Activated naive CD4-positive, alpha-beta T cell treated with anti-CD3 and anti-CD28 coated beads, Interleukin-2, amount 10 ng/mL, durations not matched to agents 7 days and 5 days (primary cell): ENCODE results near the gene WNK2.

ENCODE experiments used
- CTCF ChIA-PET: fragments of 350-600 bp; sonication (Branson Sonifier 250); formaldehyde crosslinking; loops from one replicate; lab custom pipeline; 2021; ENCODE audit warnings: antibody characterized with exemption; lab: Charles Lee
- DNase-seq: peaks from one replicate; pipeline ENCODE4 v3.0.0-alpha.2; 2020
- H3K27ac Mint-ChIP-seq: one replicate; pipeline ENCODE4 v1.8.0; 2021; ENCODE audit warnings: mild to moderate bottlenecking, moderate library complexity, mixed read lengths
- H3K27me3 Mint-ChIP-seq: one replicate; pipeline ENCODE4 v1.8.0; 2021; ENCODE audit warnings: mild to moderate bottlenecking, mixed read lengths
- H3K36me3 Mint-ChIP-seq: one replicate; pipeline ENCODE4 v1.8.0; 2021; ENCODE audit warnings: mixed read lengths
- H3K4me1 Mint-ChIP-seq: one replicate; pipeline ENCODE4 v1.8.0; 2021; ENCODE audit warnings: mixed read lengths
- H3K4me3 Mint-ChIP-seq: one replicate; pipeline ENCODE4 v1.8.0; 2021; ENCODE audit warnings: mild to moderate bottlenecking, moderate library complexity, mixed read lengths
- H3K9me3 Mint-ChIP-seq: one replicate; pipeline ENCODE4 v1.8.0; 2021; ENCODE audit warnings: mixed read lengths

WNK2 gene

GRCh38 chr9:93287189-93287552, 103.2 kb downstream of the WNK2 start:
- Mint-ChIP-seq H3K4me3 (no peak overlapping the region), H3K36me3 (no peaks in the 10 kb centered on the region)
- CTCF ChIA-PET = interaction anchor here (0.7 kb wide), 1 partner anchor 61 kb away, joined by 3 read pairs; no protein-coding TSS in a partner anchor

GRCh38 chr9:93287593-93287992, 103.7 kb downstream of the WNK2 start:
- Mint-ChIP-seq H3K4me1 (no peaks in the 10 kb centered on the region), H3K4me3 (no peak overlapping the region), H3K9me3 (no peaks in the 10 kb centered on the region), H3K36me3 (no peaks in the 10 kb centered on the region), H3K27ac (no peak overlapping the region), H3K27me3 (peaks cover 17% of the 10 kb centered on the region)
- DNase-seq = no peak
- CTCF ChIA-PET = no interaction called here

More at GRCh38 chr9:93287189-93287552, 103.2 kb downstream of the WNK2 start:
- H3K27me3 Mint-ChIP-seq = peaks cover 18% of the 10 kb centered on the region
- no peak for DNase-seq
- H3K9me3 Mint-ChIP-seq = no peaks in the 10 kb centered on the region
- H3K4me1 Mint-ChIP-seq = no peaks in the 10 kb centered on the region
- H3K27ac Mint-ChIP-seq = no peak overlapping the region

GRCh38 chr9:93288341-93288740, 104.4 kb downstream of the WNK2 start:
- no peaks in the 10 kb centered on the region for H3K4me1 Mint-ChIP-seq
- no peak for DNase-seq
- peaks cover 17% of the 10 kb centered on the region for H3K27me3 Mint-ChIP-seq
- no peak overlapping the region for H3K27ac Mint-ChIP-seq
- no peaks in the 10 kb centered on the region for H3K36me3 Mint-ChIP-seq
- no peaks in the 10 kb centered on the region for H3K9me3 Mint-ChIP-seq
- CTCF ChIA-PET = interaction anchor here (2.4 kb wide), 1 partner anchor 14 kb away, joined by 8 read pairs; no protein-coding TSS in a partner anchor
- no peak overlapping the region for H3K4me3 Mint-ChIP-seq

GRCh38 chr9:93288891-93289883, 105.2 kb downstream of the WNK2 start:
- Mint-ChIP-seq H3K4me1 (no peaks in the 10 kb centered on the region), H3K4me3 (no peak overlapping the region), H3K36me3 (no peaks in the 10 kb centered on the region), H3K27me3 (peaks cover 18% of the 10 kb centered on the region), H3K9me3 (no peaks in the 10 kb centered on the region), H3K27ac (no peak overlapping the region)
- CTCF ChIA-PET = interaction anchor here (2.4 kb wide), 1 partner anchor 14 kb away, joined by 8 read pairs; no protein-coding TSS in a partner anchor
- DNase-seq = no peak

GRCh38 chr9:93290495-93291434, 106.8 kb downstream of the WNK2 start:
- CTCF ChIA-PET = interaction anchor here (2.4 kb wide), 1 partner anchor 12 kb away, joined by 8 read pairs; no protein-coding TSS in a partner anchor
- Mint-ChIP-seq H3K27ac (no peak overlapping the region), H3K4me3 (no peak overlapping the region), H3K27me3 (peaks cover 11% of the 10 kb centered on the region), H3K36me3 (no peaks in the 10 kb centered on the region), H3K4me1 (no peaks in the 10 kb centered on the region), H3K9me3 (no peaks in the 10 kb centered on the region)
- no peak for DNase-seq

- Mint-ChIP-seq H3K9me3 (no peaks in the 10 kb centered on the region), H3K27me3 (peaks cover 10% of the 10 kb centered on the region), H3K36me3 (no peaks in the 10 kb centered on the region), H3K4me1 (no peaks in the 10 kb centered on the region), H3K27ac (no peak overlapping the region), H3K4me3 (no peak overlapping the region)
- no peak for DNase-seq
- CTCF ChIA-PET = no interaction called here
These were observed 107.8 kb downstream of the WNK2 start for GRCh38 chr9:93291536-93292287.

GRCh38 chr9:93292288-93292615, 108.3 kb downstream of the WNK2 start:
- H3K36me3 Mint-ChIP-seq = no peaks in the 10 kb centered on the region
- no peaks in the 10 kb centered on the region for H3K9me3 Mint-ChIP-seq
- CTCF ChIA-PET = no interaction called here
- no peak for DNase-seq
- H3K4me1 Mint-ChIP-seq = peaks cover 4% of the 10 kb centered on the region
- no peak overlapping the region for H3K4me3 Mint-ChIP-seq
- no peak overlapping the region for H3K27ac Mint-ChIP-seq
- H3K27me3 Mint-ChIP-seq = peaks cover 10% of the 10 kb centered on the region

GRCh38 chr9:93292664-93293328, 108.9 kb downstream of the WNK2 start:
- DNase-seq = no peak
- no peaks in the 10 kb centered on the region for H3K36me3 Mint-ChIP-seq
- H3K27me3 Mint-ChIP-seq = peaks cover 13% of the 10 kb centered on the region
- H3K4me3 Mint-ChIP-seq = no peak overlapping the region
- peaks cover 7% of the 10 kb centered on the region for H3K4me1 Mint-ChIP-seq
- no peaks in the 10 kb centered on the region for H3K9me3 Mint-ChIP-seq
- CTCF ChIA-PET = interaction anchor here (0.6 kb wide), 1 partner anchor 819 kb away, joined by 3 read pairs; no protein-coding TSS in a partner anchor
- H3K27ac Mint-ChIP-seq = no peak overlapping the region

- no peak for DNase-seq
- peaks cover 9% of the 10 kb centered on the region for H3K27me3 Mint-ChIP-seq
- CTCF ChIA-PET = no interaction called here
- no peak overlapping the region for H3K27ac Mint-ChIP-seq
- H3K36me3 Mint-ChIP-seq = no peaks in the 10 kb centered on the region
- H3K9me3 Mint-ChIP-seq = no peaks in the 10 kb centered on the region
- peaks cover 7% of the 10 kb centered on the region for H3K4me1 Mint-ChIP-seq
- no peak overlapping the region for H3K4me3 Mint-ChIP-seq
These were observed 110.1 kb downstream of the WNK2 start for GRCh38 chr9:93294011-93294410.

GRCh38 chr9:93295031-93295430, 111.1 kb downstream of the WNK2 start:
- Mint-ChIP-seq H3K4me3 (no peak overlapping the region), H3K36me3 (no peaks in the 10 kb centered on the region), H3K9me3 (no peaks in the 10 kb centered on the region), H3K4me1 (peaks cover 7% of the 10 kb centered on the region), H3K27ac (no peak overlapping the region), H3K27me3 (peaks cover 9% of the 10 kb centered on the region)
- DNase-seq = no peak
- CTCF ChIA-PET = interaction anchor here (0.8 kb wide), 1 partner anchor 17 kb away, joined by 4 read pairs; no protein-coding TSS in a partner anchor

GRCh38 chr9:93295456-93296076, 111.6 kb downstream of the WNK2 start:
- DNase-seq = no peak
- Mint-ChIP-seq H3K27me3 (peaks cover 9% of the 10 kb centered on the region), H3K4me3 (no peak overlapping the region), H3K9me3 (no peaks in the 10 kb centered on the region), H3K27ac (no peak overlapping the region), H3K36me3 (no peaks in the 10 kb centered on the region), H3K4me1 (peaks cover 7% of the 10 kb centered on the region)
- CTCF ChIA-PET = interaction anchor here (0.8 kb wide), 1 partner anchor 17 kb away, joined by 4 read pairs; no protein-coding TSS in a partner anchor

- H3K36me3 Mint-ChIP-seq = no peaks in the 10 kb centered on the region
- peaks cover 9% of the 10 kb centered on the region for H3K27me3 Mint-ChIP-seq
- CTCF ChIA-PET = no interaction called here
- no peak overlapping the region for H3K4me3 Mint-ChIP-seq
- H3K9me3 Mint-ChIP-seq = no peaks in the 10 kb centered on the region
- H3K4me1 Mint-ChIP-seq = peaks cover 8% of the 10 kb centered on the region
- H3K27ac Mint-ChIP-seq = peak overlapping the region; percentile 69
- no peak for DNase-seq
These were observed 113.0 kb downstream of the WNK2 start for GRCh38 chr9:93296889-93297480.
